GM12875 (cell line): ENCODE results near the gene SRGAP3.

ENCODE experiments used
- H3K4me3 ChIP-seq: one replicate; pipeline ENCODE4 v1.5.1; 2011; ENCODE audit warnings: low read depth, low read length, control low read depth
- TF ChIP-seq, protein P1 (sequence below): IDR thresholded peaks from 2 replicates; pipeline ENCODE4 v1.5.1; 2011; ENCODE audit warnings: low read depth, mild to moderate bottlenecking, control low read depth, inconsistent platforms, low read length, moderate library complexity, borderline replicate concordance; ENCODE audit not compliant: insufficient read depth

The SRGAP3 gene

DNA sequence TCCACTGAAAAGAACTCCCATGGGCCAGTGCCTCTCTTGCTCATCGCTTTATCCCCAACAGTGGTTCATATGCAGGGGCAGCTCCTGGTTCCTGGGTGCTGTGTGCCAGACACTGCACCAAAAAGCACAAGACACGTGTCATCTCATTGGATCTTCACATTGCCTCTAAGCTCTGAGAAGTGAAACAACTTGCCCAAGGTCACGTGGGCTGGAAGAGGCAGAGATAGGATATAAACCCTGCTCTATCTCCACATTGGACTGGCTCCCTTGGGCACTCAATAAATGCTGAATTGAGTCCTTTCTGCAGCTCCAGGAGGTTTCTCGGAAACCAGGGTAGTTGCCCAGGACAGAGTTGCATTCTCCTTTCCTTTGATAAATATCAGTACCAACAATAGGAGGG lies 88.1 kb downstream of the SRGAP3 start:
- TF ChIP-seq, protein P1, sequence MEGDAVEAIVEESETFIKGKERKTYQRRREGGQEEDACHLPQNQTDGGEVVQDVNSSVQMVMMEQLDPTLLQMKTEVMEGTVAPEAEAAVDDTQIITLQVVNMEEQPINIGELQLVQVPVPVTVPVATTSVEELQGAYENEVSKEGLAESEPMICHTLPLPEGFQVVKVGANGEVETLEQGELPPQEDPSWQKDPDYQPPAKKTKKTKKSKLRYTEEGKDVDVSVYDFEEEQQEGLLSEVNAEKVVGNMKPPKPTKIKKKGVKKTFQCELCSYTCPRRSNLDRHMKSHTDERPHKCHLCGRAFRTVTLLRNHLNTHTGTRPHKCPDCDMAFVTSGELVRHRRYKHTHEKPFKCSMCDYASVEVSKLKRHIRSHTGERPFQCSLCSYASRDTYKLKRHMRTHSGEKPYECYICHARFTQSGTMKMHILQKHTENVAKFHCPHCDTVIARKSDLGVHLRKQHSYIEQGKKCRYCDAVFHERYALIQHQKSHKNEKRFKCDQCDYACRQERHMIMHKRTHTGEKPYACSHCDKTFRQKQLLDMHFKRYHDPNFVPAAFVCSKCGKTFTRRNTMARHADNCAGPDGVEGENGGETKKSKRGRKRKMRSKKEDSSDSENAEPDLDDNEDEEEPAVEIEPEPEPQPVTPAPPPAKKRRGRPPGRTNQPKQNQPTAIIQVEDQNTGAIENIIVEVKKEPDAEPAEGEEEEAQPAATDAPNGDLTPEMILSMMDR: no peak
- H3K4me3 ChIP-seq: no peak overlapping the region

DNA sequence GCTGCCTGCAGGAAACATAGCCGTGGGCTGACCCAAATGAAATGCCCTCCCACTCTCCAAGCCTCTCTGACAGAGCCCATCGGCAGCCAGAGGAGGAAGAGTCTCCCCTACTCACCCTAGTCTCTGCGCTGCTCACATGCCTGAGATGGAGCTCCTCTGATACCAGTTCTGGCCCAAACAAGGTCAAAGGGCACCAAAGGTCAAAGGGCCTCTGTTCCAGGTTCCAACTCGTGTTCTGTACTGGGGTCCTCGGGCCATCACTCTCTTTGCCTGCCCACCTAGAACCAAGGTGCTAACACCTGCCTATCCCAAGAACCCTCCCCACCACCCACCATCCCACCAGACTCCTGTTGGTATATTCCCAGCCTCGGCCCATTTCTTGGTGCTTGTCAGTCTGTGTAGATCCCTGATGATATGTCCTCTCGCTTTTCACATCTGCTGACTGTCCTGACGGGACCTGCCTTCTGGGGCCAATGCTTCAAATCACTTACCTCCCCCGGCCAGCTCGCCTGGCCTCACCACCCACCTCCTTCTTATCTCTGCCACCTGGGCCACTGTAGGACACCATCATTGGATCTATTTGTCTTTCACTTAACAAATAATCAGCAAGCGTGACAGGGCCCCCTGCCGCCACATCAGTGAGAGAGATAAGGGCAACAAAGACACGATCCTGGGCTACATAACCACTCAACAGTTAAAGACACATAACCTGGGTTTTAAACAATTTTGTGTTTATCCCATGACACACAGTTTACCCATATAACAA lies 90.4 kb downstream of the SRGAP3 start:
- H3K4me3 ChIP-seq: no peak overlapping the region
- TF ChIP-seq, protein P1: no peak

DNA sequence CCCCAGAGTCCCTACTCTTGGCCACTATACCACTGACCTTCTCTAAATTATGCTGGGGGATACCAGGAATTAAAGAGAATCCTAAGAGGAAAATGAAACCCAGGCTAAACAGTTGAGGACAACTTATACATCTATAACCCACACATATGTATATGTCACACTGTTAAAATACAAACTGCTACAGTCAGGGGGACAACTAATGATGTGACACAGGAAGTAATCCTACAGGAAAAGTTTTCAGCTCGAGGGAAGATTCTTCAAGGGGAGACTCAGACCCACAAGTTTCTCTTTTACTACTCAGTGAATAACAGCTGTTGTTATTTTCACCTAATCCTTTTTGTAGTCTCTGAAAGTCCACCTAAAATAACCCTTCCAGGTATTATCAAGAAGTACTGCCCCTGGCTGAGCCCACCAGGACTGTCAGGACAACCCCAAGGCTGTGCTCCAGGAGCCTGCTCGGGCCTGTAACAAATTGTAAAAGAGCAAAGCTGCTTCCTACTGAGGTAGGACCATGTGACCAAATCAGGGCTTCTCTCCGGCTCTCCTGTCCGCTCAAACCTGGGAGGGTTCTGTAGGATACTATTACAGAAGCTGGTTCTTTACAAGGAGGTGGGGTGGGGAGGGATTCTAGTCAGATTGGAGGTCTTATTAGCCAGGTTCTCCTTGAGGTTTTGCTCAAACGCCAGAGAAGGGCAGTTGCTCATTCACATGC lies 91.6 kb downstream of the SRGAP3 start:
- TF ChIP-seq, protein P1: no peak
- H3K4me3 ChIP-seq: no peak overlapping the region

DNA sequence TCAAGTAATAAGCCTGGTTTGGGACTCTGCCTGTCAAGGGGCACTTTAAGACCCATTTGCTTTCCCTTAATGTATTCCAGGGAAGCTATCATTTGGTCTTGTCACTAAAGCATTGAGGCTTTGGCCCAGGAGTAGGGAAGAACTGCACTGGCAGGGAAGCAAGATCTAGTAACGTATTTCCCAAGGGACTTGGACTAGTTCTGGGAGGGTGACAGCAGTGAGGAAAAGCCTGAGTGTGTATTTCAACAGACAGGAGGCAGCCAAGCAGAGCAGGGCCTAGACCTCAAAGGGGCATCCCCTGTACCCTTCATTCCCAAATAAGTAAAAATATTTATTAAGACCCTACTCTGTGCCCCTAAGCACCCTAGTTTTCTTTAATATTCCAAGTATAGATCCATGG lies 92.8 kb downstream of the SRGAP3 start:
- H3K4me3 ChIP-seq: no peak overlapping the region
- TF ChIP-seq, protein P1: no peak

DNA sequence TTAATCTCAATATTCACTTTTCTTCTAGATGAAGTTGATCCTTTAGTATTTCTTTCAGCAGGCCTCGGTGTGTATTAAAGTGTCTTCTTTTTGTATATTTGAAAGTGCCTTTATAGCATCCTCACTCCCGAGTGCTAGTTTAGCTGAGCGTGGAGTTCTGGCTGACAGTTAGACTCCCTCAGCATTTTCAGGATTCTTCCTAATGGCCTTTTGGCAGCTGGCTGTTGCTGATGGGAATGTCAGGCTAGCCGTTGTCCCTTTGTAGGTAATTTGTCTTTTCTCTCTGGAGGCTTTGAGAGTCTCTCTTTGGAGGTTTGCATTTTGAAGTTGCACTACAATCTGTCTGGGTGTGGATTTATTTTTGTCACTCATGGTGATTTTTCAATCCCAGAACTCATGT lies 94.4 kb downstream of the SRGAP3 start:
- H3K4me3 ChIP-seq: no peak overlapping the region
- TF ChIP-seq, protein P1: no peak

DNA sequence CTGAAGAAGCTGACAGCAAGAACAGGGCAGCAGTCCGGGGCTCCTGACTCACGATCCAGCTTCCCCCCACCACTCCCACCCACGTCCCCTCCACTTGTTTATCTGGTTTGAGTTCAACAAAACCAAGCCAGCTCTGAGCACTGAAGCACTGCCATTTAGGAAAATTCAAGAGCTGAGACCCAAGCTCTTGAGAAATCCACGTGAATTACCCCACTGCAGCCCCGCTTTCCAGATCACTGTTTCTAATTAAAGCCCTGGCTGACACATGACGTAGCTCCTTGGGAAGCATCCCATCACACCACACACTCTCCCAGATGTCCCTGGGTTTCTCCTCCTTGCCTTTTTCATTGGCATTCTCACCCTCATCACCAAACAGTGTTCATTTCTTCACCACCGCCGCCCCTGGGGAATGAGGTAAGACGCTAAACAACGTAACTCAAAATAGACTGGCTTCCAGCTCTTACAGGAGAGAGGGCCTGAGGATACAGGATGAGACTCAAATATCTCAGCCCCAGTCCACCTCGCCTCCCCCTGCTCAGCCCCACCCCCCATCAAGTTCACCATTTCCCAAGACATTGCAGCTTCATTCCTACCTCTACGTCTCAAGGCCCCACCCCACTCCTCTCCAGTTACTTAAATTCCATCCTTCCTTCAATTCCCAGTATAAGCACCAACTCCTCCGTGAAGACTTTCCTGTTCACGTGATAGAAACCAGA lies 95.4 kb downstream of the SRGAP3 start:
- TF ChIP-seq, protein P1: no peak
- no peak overlapping the region for H3K4me3 ChIP-seq

DNA sequence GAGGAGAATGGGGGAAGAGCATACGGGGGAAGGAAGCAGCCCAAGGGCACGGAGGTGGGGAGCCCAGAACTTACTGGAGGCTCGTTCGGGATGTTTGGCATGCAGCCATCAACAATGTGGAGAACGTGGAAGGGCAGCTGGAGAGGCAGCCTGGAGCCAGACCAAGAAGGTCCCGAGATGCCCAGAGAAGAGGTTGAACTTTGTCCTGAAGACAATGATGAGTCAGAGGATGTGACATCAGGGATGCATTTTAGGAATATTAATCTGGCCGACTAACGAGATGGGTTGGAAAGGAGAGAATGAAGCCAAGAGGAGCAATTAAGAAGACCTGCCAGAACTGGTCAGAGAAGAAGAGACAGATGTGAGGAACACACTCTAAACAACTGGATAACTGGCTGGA lies 98.2 kb downstream of the SRGAP3 start:
- TF ChIP-seq, protein P1: no peak

More for the DNA sequence above, 98.2 kb downstream of the SRGAP3 start:
- H3K4me3 ChIP-seq: no peak overlapping the region
